ENCODE results near the gene AMD1. TPM values are rescaled to one million over a fixed set of nuclear protein-coding genes. Genes with fewer than 3 reads are reported as not detected.

The AMD1 gene
- polyA plus RNA-seq, 6 donors from 2014 or later: 51.3 to 87.5 (median 66.3) TPM

DNA sequence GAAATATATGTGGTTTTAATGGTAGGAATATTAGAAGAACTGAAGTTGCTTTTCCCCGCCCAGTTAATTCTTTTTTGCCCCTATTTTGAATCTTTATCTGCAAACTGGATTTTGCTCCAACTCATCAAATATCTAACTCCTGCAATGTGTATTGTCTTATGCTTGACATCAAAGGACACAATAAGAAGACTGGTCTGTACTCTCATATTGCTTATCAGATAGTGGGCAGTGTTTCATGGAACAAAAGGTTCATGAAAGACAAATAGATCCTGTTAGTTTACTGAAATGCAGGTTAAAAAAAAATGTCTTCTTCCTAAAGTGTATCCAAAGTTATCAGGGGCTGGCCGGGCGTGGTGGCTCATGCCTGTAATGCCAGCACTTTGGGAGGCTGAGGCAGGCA lies 56.2 kb downstream of the AMD1 start:
- Mint-ChIP-seq H3K36me3 (no peaks in the 10 kb centered on the region), H3K27ac (no peak overlapping the region)
- ATAC-seq (ENCODE audit: low read depth in 2 of 2): no peak

DNA sequence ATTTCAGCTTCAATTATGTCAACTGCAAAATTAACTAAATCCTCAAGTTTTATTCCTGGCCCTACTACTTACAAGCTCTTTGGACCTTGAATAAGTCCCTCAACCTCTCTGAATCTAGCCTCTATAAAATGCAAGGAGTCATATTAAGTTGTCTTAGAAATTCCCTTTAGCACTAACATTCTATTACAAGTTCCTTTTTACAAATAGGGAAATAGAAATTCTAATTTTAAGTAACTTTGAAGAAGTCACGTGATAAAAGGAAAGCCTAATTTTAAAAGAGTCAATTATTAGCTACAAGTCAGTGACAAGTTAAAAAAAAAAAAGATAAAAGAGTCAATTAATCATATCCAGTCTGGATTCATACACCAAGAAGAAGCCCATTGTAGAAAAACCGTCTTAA lies 59.3 kb downstream of the AMD1 start:
- no peaks in the 10 kb centered on the region for H3K36me3 Mint-ChIP-seq
- ATAC-seq (ENCODE audit: low read depth in 2 of 2) (peak in 1 of 2 donors; percentile 30), DNase-seq (no peak)
- H3K4me1 Mint-ChIP-seq: peaks cover 8 to 15% (median 12%) of the 10 kb centered on the region in 3 donors
- no peaks in the 10 kb centered on the region for H3K9me3 Mint-ChIP-seq
- H3K27me3 Mint-ChIP-seq: peaks cover 0 to 3% (median 0%) of the 10 kb centered on the region in 3 donors
- peak overlapping the region in 1 of 6 donors; percentile 13 for H3K27ac Mint-ChIP-seq
- H3K4me3 Mint-ChIP-seq: no peak overlapping the region

More for the DNA sequence above, 56.2 kb downstream of the AMD1 start:
- no peak overlapping the region for H3K4me3 Mint-ChIP-seq
- no peaks in the 10 kb centered on the region for H3K27me3 Mint-ChIP-seq
- no peak for DNase-seq
- peaks cover 8 to 15% (median 12%) of the 10 kb centered on the region in 3 donors for H3K4me1 Mint-ChIP-seq
- H3K9me3 Mint-ChIP-seq: no peaks in the 10 kb centered on the region

DNA sequence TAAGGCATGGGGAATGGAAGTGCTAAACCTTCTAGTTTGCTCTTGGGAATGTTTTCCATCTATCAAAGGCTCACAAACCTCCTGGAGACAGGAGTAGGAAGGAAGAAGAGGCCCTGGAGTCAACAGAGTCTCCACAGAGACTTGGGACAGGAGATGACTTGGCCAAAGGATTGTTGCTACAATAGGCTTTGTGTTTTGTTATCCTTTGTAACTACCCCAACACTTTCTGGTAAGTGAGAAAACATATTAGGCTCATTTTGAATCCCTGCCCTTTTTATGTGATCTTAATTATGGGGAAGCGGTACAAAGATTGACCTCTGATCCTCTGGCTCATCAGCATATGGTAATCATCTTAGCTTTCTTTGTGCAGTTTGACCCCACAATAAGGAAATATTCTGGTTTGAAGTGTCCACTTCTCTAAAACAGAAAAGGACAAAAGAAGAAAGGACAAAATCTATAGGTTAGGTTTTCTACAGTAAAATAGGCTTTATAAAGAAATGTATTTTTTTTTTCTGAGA lies 59.9 kb downstream of the AMD1 start:
- H3K27ac Mint-ChIP-seq: peak overlapping the region in 1 of 6 donors; percentile 13
- H3K9me3 Mint-ChIP-seq: peaks cover 0 to 4% (median 0%) of the 10 kb centered on the region in 7 donors
- H3K4me1 Mint-ChIP-seq: peaks cover 8 to 15% (median 12%) of the 10 kb centered on the region in 3 donors
- no peaks in the 10 kb centered on the region for H3K36me3 Mint-ChIP-seq
- no peak for DNase-seq
- H3K4me3 Mint-ChIP-seq: no peak overlapping the region
- H3K27me3 Mint-ChIP-seq: peaks cover 0 to 3% (median 0%) of the 10 kb centered on the region in 3 donors
- ATAC-seq (ENCODE audit: low read depth in 2 of 2): no peak

DNA sequence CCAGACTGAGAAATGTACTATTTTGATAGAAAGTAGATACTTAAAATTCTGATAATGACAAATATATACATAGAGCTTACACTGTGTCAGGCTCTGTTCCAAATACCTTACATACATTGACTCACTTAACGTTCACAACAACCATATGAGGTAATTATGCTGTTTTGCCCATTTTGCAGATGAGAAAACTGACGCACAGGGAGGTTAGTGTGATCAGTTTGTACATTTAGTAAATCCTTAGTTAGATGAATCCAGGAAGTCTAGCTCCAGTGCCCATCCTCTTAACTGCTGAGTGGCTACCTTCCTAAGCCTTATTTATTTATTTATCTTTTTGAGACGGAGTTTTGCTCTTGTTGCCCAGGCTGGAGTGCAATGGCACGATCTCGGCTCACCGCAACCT lies 60.6 kb downstream of the AMD1 start:
- Mint-ChIP-seq H3K9me3 (peaks cover 0 to 5% (median 0%) of the 10 kb centered on the region in 7 donors), H3K27ac (peak overlapping the region in 1 of 6 donors; percentile 32), H3K4me1 (peaks cover 8 to 12% (median 12%) of the 10 kb centered on the region in 3 donors), H3K4me3 (no peak overlapping the region), H3K36me3 (no peaks in the 10 kb centered on the region), H3K27me3 (peaks cover 0 to 4% (median 0%) of the 10 kb centered on the region in 3 donors)
- no peak for DNase-seq
- no peak for ATAC-seq (ENCODE audit: low read depth in 2 of 2)

DNA sequence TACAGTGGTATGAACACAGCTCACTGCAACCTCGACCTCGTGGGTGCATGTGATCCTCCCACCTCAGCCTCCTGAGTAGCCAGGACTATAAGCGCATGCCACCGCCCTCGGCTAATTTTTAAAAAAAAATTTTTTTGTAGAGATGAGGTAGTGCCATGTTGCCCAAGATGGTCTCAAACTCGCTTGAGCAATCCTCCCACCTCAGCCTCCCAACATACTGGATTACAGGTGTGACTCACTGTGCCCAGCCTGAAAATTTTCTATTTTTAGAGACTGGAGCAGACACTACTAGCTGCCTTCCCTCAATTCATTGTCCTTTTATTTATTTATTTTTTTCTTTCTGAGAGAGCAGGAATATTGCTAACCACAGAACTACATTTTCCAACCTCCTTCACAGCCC lies 63.6 kb downstream of the AMD1 start:
- Mint-ChIP-seq H3K27me3 (peaks cover 0 to 7% (median 0%) of the 10 kb centered on the region in 3 donors), H3K4me1 (peaks cover 8 to 12% (median 9%) of the 10 kb centered on the region in 3 donors), H3K9me3 (peaks cover 0 to 5% (median 0%) of the 10 kb centered on the region in 7 donors), H3K27ac (no peak overlapping the region), H3K4me3 (no peak overlapping the region), H3K36me3 (no peaks in the 10 kb centered on the region)
- no peak for DNase-seq
- ATAC-seq (ENCODE audit: low read depth in 2 of 2): no peak

DNA sequence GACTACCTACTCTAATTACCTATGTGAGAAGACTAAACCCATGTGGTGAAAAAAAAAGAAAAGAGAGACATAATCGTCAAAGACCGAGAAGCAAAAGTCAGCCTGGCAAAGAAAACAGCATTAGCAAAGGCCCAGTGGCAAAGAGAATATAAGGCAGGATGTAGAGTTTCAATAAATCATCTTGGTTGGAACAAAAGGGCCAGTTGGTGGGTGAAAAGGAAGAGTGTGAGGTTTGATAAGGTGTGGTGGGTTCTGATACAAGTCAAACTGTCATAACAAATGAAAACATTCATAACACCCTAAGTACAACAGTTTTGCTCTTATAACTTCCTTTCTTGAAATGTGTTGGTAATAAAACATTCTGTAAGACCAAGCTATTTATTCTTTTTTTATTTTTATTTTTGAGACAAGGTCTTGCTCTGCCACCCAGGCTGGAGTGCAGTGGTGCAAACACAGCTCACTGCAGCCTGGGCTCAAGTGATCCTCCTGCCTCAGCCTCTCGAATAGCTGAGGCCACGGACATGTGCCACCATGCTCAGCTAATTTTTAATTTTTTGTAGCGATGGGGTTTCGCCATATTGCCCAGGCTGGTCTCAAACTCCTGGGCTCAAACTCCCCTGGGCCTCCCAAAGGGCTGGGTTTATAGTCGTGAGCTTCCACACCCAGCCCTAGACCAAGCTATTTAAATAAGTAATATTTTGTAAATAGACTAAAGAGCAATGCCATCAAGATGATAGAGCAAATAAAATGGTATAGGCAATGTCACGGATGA lies 65.0 kb downstream of the AMD1 start:
- peaks cover 0 to under 1% (median 0%) of the 10 kb centered on the region in 3 donors for H3K4me1 Mint-ChIP-seq
- no peaks in the 10 kb centered on the region for H3K36me3 Mint-ChIP-seq
- H3K9me3 Mint-ChIP-seq: peaks cover 0 to 5% (median 0%) of the 10 kb centered on the region in 7 donors
- no peak for DNase-seq
- peaks cover 0 to 7% (median 0%) of the 10 kb centered on the region in 3 donors for H3K27me3 Mint-ChIP-seq
- ATAC-seq (ENCODE audit: low read depth in 2 of 2): no peak
- H3K4me3 Mint-ChIP-seq: no peak overlapping the region
- H3K27ac Mint-ChIP-seq: no peak overlapping the region

DNA sequence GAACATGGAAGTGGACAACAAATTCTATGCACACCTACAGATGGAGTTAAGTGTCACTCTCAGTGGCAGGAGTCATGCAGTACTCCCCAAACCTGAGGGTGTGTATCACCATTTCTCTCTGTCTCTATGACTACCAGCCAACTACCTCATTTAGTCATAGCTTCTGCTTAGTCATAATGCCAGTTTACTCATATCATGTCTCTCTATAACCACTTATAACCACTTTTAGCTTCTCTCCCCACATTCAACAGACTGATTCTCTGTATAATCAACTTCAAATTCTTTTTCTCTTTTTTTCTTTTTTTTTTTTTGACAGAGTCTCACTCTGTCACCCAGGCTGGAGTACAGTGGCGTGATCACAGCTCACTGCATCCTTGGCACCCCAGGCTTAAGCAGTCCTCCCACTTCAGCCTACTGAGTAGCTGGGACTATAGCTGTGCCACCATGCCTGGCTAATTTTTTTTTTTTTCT lies 70.1 kb downstream of the AMD1 start:
- no peak overlapping the region for H3K27ac Mint-ChIP-seq
- peaks cover 0 to under 1% (median 0%) of the 10 kb centered on the region in 3 donors for H3K4me1 Mint-ChIP-seq
- no peaks in the 10 kb centered on the region for H3K9me3 Mint-ChIP-seq
- ATAC-seq (ENCODE audit: low read depth in 2 of 2) (peak; percentile 69 to 94), DNase-seq (no peak)
- H3K36me3 Mint-ChIP-seq: no peaks in the 10 kb centered on the region
- peaks cover 0 to 4% (median 0%) of the 10 kb centered on the region in 3 donors for H3K27me3 Mint-ChIP-seq
- no peak overlapping the region for H3K4me3 Mint-ChIP-seq

Other genes starting within 250 kb of the AMD1 start
- gene CDK19, start 59.3 kb upstream of the AMD1 start, polyA plus RNA-seq (ENCODE audit: low read depth in 6 of 6): 1 to 10 TPM in 5 of 6 donors, under 1 TPM in 1; 0.51 to 5.4 (median 3.9) TPM
- gene GTF3C6, start 83.9 kb downstream of the AMD1 start, polyA plus RNA-seq (ENCODE audit: low read depth in 6 of 6): 100 to 1,000 TPM in 4 of 6 donors, 10 to 100 TPM in 2; 90.8 to 109 (median 101) TPM
- gene RPF2, start 107.3 kb downstream of the AMD1 start, polyA plus RNA-seq (ENCODE audit: low read depth in 6 of 6): 10 to 100 TPM; 18.3 to 27.2 (median 24.9) TPM
- gene SLC16A10, start 212.7 kb downstream of the AMD1 start, polyA plus RNA-seq (ENCODE audit: low read depth in 6 of 6): 1 to 10 TPM in 1 of 6 donors, under 1 TPM in 2, not detected in 3; 0.15 to 2.1 (median 0.65) TPM